Epithelial cell of proximal tubule (primary cell): ENCODE data around the gene STX16. TPM values are rescaled to one million over a fixed set of nuclear protein-coding genes. Genes with fewer than 3 reads are reported as not detected.

Experiments
- DNase-seq: peaks from one replicate; pipeline ENCODE4 v3.0.0-alpha.2; 2011; ENCODE audit warnings: low read depth
- H3K4me3 ChIP-seq: 2 replicates; pipeline ENCODE4 v1.5.1; 2011; ENCODE audit warnings: low read depth, mild to moderate bottlenecking, low read length
- total RNA-seq: library from RNA; depleted of rRNA; stranded (reverse); fragments of >200 nt; gene quantifications from 2 replicates; pipeline ENCODE4 v1.2.3, GENCODE V29; 2015
- TF ChIP-seq, protein P1 (sequence below): conservative IDR thresholded peaks from 2 replicates; pipeline ENCODE4 v1.5.1; 2012; ENCODE audit warnings: low read depth, mild to moderate bottlenecking, low read length

Gene STX16
- total RNA-seq, 1 donor from 2014 or later: 14.4 TPM

- no peak overlapping the region for H3K4me3 ChIP-seq
- TF ChIP-seq, protein P1, sequence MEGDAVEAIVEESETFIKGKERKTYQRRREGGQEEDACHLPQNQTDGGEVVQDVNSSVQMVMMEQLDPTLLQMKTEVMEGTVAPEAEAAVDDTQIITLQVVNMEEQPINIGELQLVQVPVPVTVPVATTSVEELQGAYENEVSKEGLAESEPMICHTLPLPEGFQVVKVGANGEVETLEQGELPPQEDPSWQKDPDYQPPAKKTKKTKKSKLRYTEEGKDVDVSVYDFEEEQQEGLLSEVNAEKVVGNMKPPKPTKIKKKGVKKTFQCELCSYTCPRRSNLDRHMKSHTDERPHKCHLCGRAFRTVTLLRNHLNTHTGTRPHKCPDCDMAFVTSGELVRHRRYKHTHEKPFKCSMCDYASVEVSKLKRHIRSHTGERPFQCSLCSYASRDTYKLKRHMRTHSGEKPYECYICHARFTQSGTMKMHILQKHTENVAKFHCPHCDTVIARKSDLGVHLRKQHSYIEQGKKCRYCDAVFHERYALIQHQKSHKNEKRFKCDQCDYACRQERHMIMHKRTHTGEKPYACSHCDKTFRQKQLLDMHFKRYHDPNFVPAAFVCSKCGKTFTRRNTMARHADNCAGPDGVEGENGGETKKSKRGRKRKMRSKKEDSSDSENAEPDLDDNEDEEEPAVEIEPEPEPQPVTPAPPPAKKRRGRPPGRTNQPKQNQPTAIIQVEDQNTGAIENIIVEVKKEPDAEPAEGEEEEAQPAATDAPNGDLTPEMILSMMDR: no peak
- no peak for DNase-seq
Measured at GRCh38 chr20:58690396-58691135, 39.5 kb downstream of the STX16 start.

DNA sequence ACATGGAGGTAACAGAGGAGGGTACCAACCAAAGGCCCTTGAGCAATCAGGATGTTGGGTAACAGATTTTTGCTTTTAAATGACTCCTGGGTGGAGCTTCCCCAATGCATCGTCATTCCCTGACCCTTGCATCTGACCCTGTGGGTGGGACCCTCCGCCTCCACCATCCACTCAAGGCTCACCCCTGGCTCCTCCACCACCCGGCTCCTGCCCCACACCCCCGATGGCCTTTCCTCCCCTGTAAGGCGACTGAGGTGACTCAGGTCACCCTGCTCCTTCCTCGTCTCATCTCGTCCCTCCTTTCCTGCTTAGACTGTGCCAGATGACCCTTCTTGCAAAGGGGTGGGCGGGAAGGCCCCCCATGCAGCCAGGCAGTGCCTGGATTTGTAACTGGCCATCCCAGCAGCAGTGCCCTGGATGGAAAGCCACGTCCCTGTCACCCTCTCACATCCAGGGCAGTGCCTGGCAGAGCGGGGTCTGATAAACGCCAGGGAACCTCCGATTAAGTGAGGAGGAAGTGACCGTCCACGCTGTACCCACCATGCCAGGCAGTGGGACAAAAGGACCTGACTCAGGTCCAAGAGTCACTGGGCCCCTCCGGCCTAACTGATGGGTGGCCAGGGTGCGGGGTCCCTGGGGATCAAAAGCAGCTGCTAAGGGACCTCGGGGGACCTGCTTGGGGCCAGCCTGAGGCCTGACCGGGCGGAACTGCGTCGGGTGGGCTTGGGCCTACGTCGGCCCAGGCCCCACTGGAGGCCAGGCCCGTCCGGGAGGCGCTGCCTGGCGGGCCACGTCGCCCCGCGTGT is 40.9 kb downstream of the STX16 start:
- TF ChIP-seq, protein P1: no peak
- no peak overlapping the region for H3K4me3 ChIP-seq
- DNase-seq: no peak

DNA sequence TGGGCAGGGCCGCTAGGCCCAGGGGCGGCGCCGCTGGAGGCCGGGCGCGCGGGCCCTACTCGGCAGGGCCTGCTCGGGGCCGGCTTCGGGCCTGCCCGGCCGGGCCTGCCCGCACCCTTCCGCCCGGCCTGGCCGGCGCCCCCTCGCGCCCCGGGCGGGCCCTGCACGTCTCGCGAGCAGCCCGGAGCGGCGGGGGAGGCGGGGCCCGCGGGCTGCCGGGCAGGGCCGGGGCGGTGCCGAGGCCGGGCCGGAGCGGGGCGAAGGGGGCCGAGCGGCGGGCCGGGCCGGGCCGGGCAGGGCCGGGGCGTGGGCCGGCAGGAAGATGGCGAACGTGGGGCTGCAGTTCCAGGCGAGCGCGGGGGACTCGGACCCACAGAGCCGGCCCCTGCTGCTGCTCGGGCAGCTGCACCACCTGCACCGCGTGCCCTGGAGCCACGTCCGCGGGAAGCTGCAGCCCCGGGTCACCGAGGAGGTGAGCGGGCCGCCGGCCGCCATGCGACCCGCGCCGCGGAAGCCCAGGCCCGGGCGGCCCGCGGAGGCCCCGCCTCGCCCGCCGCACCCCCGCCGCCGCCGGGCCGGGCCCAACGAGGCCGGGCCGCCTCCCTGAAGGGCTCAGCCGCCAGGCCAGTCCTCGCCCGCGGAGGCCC is 41.6 kb downstream of the STX16 start, which contains the start of gene NPEPL1:
TSS of gene NPEPL1 (plus strand) at position 222 of the 647 bp plus-strand sequence. CDS start at position 323, 101 bp downstream.
- DNase-seq: no peak
- TF ChIP-seq, protein P1: no peak
- H3K4me3 ChIP-seq: peak within 1 kb of the TSS; percentile 61

DNA sequence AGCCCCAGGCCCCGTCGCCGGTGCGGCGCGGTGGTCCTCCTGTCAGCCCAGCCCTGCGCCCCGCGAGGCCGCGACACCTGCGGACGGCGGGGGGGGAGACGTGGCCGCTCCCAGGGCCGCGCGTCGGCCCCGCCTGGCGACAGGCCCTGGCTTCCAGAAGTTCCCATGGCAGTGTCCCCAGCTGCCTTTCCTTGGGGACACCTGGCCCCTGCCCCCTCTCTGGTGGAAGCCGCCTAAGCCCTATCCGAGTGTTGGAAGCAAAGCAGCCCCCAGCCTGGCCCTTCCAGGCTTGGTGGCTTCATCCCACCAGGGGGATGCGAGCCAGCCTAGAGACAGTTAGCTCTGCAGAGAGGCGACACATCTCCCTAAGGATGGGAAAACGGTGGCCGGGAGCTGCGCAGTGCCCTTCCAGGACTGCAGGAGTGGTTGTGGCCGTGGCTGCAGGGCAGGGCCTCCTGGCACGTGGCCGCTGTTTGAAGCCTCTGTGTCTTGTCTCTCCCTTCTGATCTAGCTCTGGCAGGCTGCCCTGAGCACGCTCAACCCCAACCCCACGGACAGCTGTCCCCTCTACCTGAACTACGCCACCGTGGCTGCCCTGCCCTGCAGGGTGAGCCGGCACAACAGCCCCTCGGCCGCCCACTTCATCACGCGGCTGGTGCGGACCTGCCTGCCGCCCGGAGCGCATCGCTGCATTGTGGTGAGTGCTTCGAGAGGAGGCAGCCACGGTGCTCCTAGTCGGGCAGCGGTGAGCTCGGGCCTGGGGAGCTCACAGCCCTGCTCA is 42.3 kb downstream of the STX16 start:
- TF ChIP-seq, protein P1: no peak
- peak overlapping the region; percentile 61 for H3K4me3 ChIP-seq
- no peak for DNase-seq

DNA sequence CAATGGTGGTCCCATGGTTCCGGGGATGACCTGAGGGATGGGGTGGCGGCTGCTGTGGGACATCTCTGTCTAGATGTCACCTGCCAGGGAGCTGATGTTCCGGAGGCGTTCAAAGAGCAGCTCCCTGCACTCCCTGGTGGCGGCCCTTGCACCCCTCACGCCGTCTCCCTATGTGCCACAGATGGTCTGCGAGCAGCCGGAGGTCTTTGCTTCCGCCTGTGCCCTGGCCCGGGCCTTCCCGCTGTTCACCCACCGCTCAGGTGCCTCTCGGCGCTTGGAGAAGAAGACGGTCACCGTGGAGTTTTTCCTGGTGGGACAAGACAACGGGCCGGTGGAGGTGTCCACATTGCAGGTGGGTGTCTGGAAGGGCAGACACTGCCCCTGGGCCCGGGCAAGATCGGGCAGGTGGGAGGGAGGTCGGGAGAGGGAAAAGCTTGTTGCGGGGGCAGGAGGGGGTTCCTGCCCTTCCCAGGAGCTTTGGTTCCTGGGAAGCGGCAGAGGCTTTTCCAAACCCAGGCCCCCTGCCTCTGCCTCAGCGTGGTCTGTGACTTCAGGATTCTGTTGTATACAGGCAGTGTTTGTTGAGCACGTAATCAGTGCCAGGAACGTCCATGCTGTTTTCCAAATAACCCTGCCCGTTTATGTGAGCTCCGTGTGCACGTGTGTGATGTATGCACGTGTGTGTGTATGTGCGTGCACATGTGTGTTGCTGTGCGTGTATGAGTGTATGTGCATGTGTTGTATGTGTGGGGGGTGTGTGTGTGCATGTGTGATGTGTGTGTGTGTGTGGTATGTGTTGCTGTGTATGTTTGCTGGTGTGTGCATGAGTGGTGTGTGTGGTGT is 43.4 kb downstream of the STX16 start:
- DNase-seq: no peak
- no peak overlapping the region for H3K4me3 ChIP-seq
- TF ChIP-seq, protein P1: no peak
